ENCODE measurements around the gene PSMD9.
"Not testable (repeated sequence)": the region's sequence is repeated elsewhere in the genome, so short reads cannot be mapped to it uniquely, and the experiment has no call there.

PSMD9 gene

DNA sequence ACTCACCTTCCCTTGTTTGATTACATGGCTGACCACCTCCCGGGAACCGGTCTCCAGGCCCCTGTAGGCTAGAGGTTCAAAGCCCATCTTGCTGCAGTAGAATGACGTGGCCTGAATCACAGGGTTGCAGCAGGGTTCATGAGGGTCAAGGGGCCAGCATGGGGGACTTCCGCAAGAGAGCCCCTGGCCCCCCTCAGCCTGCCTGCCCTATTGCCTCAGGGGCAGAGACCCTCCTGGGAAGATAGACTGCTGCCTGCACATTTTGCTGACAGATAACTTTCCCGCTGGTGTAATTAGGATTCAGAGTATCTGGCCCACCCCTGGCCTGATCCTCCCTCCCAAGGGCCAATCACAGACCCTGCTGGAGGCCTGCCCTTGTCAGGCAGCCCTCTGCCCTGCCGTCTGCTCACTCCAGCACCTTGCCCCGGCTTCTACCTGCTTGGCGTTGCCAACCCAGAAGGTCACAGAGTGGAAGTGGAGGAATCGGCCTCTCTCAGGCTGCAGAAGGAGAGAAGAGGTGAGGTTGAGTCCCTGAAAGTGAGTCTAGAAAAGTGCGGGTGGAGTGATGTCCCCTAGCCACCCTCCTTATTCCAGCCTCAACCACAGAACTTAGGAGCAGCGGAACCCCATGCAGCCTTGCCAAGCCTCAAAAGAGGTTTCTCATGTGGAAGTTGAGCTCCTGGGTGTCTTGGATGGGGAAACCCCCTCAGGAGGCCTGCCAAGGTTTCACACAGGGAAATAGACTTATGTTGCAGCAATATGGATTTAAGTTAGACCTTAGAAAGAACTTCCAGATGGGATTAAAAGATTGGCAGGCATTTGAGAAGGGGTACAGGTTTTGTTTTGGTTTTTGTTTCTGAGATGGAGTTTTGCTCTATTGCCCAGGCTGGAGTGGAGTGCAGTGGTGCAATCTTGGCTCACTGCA is 31.0 kb upstream of the PSMD9 start:
- Histone ChIP-seq H3K4me1 (peaks cover 38% of the 10 kb centered on the region), H3K36me3 (no peaks in the 10 kb centered on the region), H3K9me3 (no peaks in the 10 kb centered on the region), H3K9ac (no peak overlapping the region), H4K20me1 (no peaks in the 10 kb centered on the region), H3K4me3 (no peak overlapping the region), H3K4me2 (no peak overlapping the region), H3K27me3 (no peaks in the 10 kb centered on the region), H3K27ac (no peak overlapping the region)
- TF ChIP-seq Cebpa-rat (IDR thresholded peaks at IDR 0.05) = no peak

- Histone ChIP-seq H3K36me3 (no peaks in the 10 kb centered on the region), H3K27me3 (no peaks in the 10 kb centered on the region), H3K4me3 (no peak overlapping the region), H3K27ac (no peak overlapping the region), H3K9ac (no peak overlapping the region), H3K4me1 (peaks cover 38% of the 10 kb centered on the region), H3K4me2 (no peak overlapping the region), H3K9me3 (no peaks in the 10 kb centered on the region), H4K20me1 (no peaks in the 10 kb centered on the region)
- TF ChIP-seq Cebpa-rat (IDR thresholded peaks at IDR 0.05) = no peak
These were observed 30.3 kb upstream of the PSMD9 start for GRCh38 chr12:121858318-121858661.

DNA sequence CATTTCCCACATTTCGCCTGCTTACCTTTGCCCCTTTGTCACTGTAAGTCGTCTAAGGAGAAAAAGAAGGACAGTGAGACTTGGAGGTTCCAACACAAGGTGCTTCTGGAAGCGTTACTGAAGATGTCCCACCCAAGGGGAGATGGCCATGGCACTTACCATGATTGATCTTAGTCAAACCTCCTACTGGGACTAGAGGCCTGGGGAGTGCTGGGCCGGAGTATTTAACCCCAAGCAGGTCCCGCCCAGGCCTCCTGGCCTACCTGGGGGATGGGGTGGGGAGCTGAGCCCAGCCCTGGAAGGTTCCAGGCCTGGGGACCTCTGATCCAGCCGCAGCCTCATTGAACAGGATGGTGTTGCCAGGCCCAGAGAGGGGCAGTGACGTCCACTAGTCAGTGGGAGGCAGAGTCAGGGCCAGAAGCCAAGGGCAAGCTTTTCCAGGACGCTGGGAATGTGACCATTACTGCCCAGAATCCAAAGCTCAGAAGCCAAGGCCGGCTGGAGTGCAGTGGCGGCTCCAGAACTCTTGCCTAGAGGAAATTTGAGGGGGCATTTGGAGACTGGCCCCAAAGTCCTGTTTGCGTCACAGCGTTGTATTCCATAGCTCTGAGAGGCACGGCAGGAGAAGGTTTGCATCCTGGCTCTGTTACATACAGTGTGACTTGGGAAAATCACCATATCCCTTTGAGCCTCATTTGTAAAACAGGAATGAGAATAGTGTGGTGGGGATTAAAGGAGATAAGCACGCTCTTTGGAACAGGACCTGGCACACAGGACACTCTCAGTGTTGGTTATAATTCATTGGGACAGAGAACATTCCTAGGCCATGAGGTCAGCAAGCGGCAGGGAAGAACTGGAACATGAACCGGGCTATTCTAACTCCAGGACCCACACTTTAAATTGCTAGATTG is 29.7 kb upstream of the PSMD9 start, which contains the start of gene HPD:
Gene HPD, minus strand, starts transcription at position 198 of the 911 bp plus-strand sequence. Its CDS starts 36 bp downstream, at position 162.
- no peak for TF ChIP-seq Cebpa-rat (IDR thresholded peaks at IDR 0.05)
- no peak within 1 kb of the TSS for H3K4me3 ChIP-seq
- no peak within 1 kb of the TSS for H3K9ac ChIP-seq

DNA sequence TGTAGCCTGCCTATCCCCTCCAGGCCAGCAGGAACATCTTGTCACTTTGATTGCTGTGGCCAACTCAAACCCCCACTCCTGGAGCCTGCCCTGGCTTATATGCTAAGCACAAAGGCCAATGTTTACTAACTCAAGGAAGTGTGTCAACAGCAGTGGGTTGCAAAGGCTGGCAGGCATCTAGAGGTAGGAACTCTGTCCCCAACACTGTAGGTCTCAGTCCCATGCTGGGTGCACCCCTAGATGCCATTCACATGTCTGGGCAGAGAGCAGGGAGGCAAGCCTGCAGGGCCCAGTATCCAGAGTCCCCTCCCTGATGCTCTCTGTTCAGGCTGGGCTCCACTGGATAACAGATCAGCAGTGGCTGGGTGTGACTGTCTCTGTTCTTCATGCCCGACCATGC is 28.3 kb upstream of the PSMD9 start:
- TF ChIP-seq Cebpa-rat (IDR thresholded peaks at IDR 0.05) = no peak
- Histone ChIP-seq H3K27me3 (no peaks in the 10 kb centered on the region), H4K20me1 (no peaks in the 10 kb centered on the region), H3K4me3 (no peak overlapping the region), H3K9ac (no peak overlapping the region), H3K9me3 (no peaks in the 10 kb centered on the region), H3K4me2 (no peak overlapping the region), H3K4me1 (peaks cover 28% of the 10 kb centered on the region), H3K27ac (no peak overlapping the region), H3K36me3 (no peaks in the 10 kb centered on the region)

More for the DNA sequence above, 29.7 kb upstream of the PSMD9 start, which contains the start of gene HPD:
- H4K20me1 ChIP-seq = no peaks in the 10 kb centered on the region
- H3K27ac ChIP-seq = no peak within 1 kb of the TSS
- peaks cover 33% of the 10 kb centered on the region for H3K4me1 ChIP-seq
- H3K36me3 ChIP-seq = no peaks in the 10 kb centered on the region
- H3K4me2 ChIP-seq = no peak within 1 kb of the TSS
- H3K27me3 ChIP-seq = no peaks in the 10 kb centered on the region
- no peaks in the 10 kb centered on the region for H3K9me3 ChIP-seq

GRCh38 chr12:121860699-121861098 is 27.9 kb upstream of the PSMD9 start:
- H3K36me3 ChIP-seq, H3K9ac ChIP-seq, H4K20me1 ChIP-seq, H3K4me2 ChIP-seq, H3K27me3 ChIP-seq, H3K4me3 ChIP-seq, H3K27ac ChIP-seq, H3K9me3 ChIP-seq: not testable (repeated sequence)
- H3K4me1 ChIP-seq = peaks cover 24% of the 10 kb centered on the region

DNA sequence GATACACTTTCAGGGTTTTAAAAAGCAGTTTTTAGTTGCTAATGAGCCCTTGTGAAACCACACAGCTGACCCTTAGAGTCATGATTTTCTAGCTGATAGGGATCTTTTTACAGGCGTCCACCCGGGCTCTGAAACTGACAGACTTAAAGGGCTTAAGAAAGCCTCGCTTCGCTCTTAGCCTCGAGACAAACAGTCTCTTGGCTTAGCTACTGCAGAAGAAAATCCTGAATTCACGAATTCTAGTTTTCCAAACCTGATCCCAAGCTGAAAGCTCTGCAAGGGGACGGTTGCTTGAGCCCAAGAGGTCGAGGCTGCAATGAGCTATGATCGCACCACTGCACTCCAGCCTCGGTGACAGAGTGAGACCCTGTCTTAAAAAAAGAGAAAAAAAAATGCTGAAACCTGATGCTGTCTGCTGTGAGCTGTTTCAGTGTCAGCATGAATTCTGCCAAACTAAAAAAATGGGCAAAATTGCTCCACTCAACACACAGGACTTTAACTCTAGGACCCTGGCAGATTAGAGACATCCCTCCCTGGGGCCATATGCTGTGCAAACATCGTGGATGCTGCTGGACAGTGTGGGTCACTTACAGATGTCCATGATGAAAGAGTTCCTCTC is 26.8 kb upstream of the PSMD9 start:
- peaks cover 13% of the 10 kb centered on the region for H3K4me1 ChIP-seq
- H3K4me2 ChIP-seq = no peak overlapping the region
- H3K9ac ChIP-seq = no peak overlapping the region
- H3K9me3 ChIP-seq = no peaks in the 10 kb centered on the region
- no peak overlapping the region for H3K27ac ChIP-seq
- no peak for TF ChIP-seq Cebpa-rat (IDR thresholded peaks at IDR 0.05)
- no peaks in the 10 kb centered on the region for H3K36me3 ChIP-seq
- no peaks in the 10 kb centered on the region for H3K27me3 ChIP-seq
- no peaks in the 10 kb centered on the region for H4K20me1 ChIP-seq
- H3K4me3 ChIP-seq = no peak overlapping the region

GRCh38 chr12:121866331-121866730 is 22.3 kb upstream of the PSMD9 start:
- Histone ChIP-seq H3K27ac (no peak overlapping the region), H3K4me1 (no peaks in the 10 kb centered on the region), H3K27me3 (no peaks in the 10 kb centered on the region), H4K20me1 (no peaks in the 10 kb centered on the region), H3K4me2 (no peak overlapping the region), H3K9ac (no peak overlapping the region), H3K4me3 (no peak overlapping the region), H3K36me3 (no peaks in the 10 kb centered on the region), H3K9me3 (no peaks in the 10 kb centered on the region)
- no peak for TF ChIP-seq Cebpa-rat (IDR thresholded peaks at IDR 0.05)

GRCh38 chr12:121869229-121869628 is 19.4 kb upstream of the PSMD9 start:
- H3K4me2 ChIP-seq, H3K27me3 ChIP-seq, H3K4me1 ChIP-seq, H3K9ac ChIP-seq, H3K36me3 ChIP-seq, H3K9me3 ChIP-seq, H4K20me1 ChIP-seq, H3K27ac ChIP-seq, H3K4me3 ChIP-seq: not testable (repeated sequence)

DNA sequence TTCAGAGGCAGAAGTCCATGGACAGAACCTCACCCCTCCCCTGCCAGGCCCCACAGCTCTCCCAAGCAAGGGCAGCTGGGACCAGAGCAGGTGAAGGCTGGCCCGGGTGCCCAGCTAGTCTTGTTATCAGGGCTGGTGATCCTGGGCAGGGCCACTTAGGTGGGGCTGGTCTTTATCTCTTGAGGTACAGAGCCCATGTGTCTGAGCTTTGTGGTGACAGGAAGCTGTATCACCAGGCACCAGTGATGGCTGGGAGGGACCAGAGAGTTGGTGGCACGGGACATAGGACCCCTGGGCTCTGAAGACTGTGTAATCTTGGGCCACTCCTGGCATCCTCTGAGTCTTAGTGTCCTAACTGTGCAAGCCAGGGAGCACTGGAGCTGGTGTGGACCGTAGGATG is 17.1 kb upstream of the PSMD9 start:
- no peaks in the 10 kb centered on the region for H4K20me1 ChIP-seq
- no peaks in the 10 kb centered on the region for H3K36me3 ChIP-seq
- no peak for TF ChIP-seq Cebpa-rat (IDR thresholded peaks at IDR 0.05)
- H3K9me3 ChIP-seq = no peaks in the 10 kb centered on the region
- no peak overlapping the region for H3K4me3 ChIP-seq
- no peak overlapping the region for H3K27ac ChIP-seq
- H3K27me3 ChIP-seq = no peaks in the 10 kb centered on the region
- no peaks in the 10 kb centered on the region for H3K4me1 ChIP-seq
- H3K4me2 ChIP-seq = no peak overlapping the region
- H3K9ac ChIP-seq = no peak overlapping the region

Data from BLaER1 (cell line).